ENCODE data around the gene CEMIP.

CEMIP gene

DNA sequence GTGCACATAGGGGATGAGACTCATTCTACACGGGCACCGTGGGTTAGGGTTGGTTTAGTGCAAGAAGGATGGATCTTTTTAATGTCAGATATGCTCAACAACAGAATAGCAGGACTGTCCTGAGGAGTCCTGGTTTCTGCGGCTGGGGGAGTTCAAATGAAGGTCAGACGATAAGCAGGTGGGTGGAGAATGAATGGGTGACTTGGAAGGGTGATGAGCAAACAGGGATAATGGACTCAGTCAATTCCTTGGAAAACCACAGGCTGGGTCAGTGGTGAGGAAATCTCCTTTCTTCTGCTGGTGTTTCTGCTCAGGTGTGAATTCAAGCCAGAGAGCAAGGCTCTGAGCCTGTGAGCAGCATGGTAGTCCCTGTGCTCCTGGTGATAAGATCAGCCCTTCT is 150.5 kb downstream of the CEMIP start:
- DNase-seq (ENCODE audit: low read depth in 2 of 2): no peak

DNA sequence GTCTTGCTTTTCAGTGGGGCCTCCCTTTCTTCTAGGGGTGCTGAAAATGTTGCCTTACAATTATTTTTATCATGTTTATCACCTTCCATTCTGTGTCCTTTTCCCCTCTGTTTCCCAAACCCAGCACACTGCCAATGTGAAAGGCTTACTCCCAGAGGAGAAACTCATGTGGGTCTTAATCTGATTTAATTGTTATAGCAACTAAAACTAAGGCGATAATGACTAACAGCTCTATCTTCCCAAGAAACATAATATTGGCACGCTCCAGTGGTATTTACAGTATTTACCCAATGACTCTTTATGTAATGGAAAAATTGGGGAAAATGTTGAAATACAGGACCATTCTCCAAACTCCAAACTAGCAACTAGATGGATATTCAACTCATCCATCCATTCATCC is 152.0 kb downstream of the CEMIP start:
- no peak for DNase-seq (ENCODE audit: low read depth in 2 of 2)

DNA sequence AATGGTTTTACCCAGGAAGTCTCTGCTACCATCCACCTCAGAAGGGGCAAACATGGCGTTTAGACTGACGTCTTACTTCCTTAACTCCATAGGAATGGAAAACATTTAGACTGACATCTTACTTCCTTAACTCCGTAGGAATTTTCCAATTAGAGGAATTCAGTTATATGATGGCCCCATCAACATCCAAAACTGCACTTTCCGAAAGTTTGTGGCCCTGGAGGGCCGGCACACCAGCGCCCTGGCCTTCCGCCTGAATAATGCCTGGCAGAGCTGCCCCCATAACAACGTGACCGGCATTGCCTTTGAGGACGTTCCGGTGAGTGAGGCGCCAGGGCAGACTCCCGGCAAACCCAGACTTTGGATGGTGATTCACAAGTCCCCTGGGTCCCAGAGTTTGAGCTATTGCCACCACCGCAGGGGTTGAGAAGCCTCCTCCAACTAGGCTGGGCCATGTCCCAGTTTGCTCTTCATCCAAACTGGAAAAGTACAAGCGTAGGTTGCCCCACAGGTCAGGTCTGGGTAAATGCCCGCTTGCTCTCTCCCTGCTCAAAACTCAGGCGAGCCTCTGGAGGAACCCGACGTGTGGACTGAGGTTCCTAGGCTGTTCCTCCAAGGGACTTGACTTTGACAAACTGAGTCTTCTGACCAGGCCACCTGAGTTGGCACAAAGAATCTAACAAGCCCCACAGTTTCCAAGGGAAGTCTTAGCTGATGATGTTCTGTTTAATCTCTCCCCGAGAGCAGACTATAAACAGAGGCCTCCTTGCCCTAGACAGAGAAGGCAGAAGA is 152.7 kb downstream of the CEMIP start:
- no peak for DNase-seq (ENCODE audit: low read depth in 2 of 2)

DNA sequence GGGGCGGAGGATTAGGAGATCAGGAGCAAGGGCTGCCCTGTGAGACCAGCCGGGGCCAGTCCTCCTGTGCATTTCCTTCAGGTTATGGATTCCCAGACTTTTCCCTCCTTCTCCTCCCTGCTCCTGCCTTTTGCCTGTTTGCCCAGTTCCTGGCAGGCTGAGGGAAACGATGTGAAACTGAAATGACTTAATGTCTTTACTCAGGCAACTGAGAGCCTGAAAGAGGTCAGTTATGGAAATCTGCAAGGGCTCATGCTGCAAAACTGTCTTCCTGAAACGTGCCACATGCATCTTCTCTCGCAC is 153.3 kb downstream of the CEMIP start:
- DNase-seq (ENCODE audit: low read depth in 2 of 2): no peak

DNA sequence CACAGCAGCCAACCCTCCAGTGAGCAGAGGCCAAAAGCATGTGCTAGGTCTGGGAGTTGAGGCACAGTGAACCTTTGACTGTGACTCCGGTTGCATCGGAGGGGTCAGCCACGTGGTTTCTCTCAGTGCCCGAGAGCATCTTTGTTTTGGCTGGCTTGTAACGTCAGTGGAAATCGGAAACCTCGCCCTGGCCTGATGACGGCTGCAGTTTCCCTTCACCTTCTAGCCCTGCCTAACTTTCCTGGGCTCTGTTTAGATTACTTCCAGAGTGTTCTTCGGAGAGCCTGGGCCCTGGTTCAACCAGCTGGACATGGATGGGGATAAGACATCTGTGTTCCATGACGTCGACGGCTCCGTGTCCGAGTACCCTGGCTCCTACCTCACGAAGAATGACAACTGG is 153.8 kb downstream of the CEMIP start:
- DNase-seq (ENCODE audit: low read depth in 2 of 2): no peak

DNA sequence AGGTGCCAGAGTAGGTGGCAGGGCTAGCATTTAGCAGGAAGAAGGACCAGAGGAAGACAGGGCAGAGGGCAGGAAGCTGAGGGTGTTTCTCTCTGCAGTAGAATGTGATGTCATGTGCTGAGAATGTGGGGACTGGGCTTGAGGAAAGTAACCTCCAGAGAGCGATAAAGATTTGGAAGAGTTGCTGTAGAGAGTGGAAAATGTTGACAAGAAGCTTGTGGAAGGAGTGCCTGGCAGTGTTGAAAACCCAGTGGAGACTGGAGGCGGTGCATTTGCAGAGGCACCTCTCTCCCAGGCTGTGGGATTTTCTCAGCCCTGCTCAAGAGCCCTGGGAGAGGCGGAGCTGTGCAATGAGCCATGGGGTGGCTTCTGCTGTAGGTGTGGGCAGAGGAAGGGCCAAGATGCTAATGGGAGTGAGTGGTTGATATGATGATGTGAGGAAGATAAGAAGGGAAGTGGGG is 155.6 kb downstream of the CEMIP start:
- no peak for DNase-seq (ENCODE audit: low read depth in 2 of 2)

DNA sequence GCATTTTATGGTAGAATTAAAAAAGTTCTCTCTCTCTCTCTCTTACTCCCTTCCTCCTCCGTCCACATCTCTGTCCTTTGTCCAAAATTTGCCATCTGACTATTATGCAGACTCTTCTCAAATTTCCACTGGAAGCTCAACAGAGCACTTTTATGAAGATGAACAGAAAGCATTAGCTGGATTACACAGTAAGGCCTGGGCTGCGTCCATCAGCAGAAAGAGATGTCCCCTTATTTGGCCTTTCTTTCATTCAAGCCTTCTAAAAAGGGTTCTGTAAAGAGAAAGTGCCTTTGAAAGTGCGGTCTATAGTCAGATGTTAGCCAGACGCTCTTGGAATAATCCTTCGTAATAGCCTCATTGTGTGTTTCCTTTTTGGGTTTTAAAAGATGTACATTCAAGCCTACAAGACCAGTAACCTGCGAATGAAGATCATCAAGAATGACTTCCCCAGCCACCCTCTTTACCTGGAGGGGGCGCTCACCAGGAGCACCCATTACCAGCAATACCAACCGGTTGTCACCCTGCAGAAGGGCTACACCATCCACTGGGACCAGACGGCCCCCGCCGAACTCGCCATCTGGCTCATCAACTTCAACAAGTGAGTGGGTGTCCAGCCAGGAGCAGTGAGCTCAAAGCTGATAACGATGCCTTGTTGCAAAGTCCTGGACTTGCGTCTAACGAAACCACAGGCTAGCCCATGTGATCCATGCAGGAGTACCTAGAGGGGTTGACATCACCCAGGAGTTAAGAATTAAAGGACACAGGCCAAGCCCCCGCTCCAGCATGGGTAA is 157.3 kb downstream of the CEMIP start:
- DNase-seq (ENCODE audit: low read depth in 2 of 2): no peak

DNA sequence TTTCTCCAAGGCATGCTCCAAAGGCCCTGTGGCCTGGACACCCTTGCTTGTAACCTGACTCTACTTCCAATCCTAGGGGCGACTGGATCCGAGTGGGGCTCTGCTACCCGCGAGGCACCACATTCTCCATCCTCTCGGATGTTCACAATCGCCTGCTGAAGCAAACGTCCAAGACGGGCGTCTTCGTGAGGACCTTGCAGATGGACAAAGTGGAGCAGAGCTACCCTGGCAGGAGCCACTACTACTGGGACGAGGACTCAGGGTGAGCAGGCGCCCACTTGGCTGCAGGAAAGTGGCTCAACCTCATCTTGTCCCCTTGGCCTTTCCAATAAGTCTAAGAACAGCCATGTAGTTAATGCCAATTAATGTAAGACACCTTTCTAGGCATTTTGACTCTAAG is 158.5 kb downstream of the CEMIP start:
- no peak for DNase-seq (ENCODE audit: low read depth in 2 of 2)

DNA sequence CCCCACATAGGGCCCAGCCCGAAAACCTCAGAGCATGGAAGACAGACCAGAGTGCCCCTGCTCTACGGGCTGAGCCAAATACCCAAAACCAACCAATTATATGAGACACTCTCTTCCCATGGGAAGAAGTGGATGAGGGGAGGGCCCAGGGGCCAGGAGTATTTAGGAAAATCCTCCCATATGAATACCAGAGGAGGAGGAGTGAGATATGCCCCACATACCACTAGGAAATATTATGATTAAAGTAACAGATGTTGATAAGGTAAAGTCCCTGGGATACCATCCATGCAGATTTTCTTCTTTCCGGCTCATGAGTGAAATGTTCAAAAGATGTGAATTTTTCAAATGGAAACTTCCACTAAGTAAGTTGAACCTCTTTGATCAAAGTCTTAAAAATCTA is 160.0 kb downstream of the CEMIP start:
- no peak for DNase-seq (ENCODE audit: low read depth in 2 of 2)

DNA sequence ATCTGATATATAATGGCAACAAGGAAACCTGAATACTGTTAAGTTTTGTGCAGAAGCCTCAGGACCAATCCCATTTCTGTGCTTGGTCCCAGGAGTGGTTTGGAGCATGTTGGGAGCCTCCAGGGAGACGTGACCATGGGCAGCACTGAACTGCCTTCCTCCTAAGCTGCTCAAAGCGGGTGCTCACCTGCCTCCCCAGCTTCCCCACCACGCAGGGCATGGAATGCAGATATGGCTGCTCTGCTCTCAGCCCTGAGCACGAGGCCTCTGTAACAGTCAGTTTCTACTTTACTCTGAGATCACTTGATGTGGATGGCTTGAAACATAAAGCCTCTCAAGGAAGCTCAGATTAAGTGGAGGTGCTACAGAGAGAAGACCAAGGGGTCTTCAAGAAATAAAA is 161.2 kb downstream of the CEMIP start:
- no peak for DNase-seq (ENCODE audit: low read depth in 2 of 2)

DNA sequence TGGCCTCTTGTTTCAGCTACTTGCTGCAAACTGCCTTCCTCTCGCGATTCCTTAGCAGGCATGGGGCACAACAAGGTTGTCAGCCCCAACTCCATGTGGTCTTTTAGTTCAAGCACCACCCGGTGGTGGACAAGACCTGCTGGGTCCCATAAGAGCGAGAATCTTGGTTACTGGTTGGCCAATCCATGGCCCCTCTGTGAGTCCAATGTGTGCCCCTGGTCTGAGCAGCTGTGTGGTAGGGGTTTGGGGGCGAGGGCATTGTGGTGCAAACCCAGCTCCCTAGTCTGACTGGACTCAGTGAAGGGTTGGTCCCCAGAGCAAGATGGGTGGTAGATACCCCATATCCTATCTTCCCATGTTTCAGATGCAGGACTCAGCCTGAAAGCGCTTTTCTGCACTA is 161.7 kb downstream of the CEMIP start:
- DNase-seq (ENCODE audit: low read depth in 2 of 2): no peak

DNA sequence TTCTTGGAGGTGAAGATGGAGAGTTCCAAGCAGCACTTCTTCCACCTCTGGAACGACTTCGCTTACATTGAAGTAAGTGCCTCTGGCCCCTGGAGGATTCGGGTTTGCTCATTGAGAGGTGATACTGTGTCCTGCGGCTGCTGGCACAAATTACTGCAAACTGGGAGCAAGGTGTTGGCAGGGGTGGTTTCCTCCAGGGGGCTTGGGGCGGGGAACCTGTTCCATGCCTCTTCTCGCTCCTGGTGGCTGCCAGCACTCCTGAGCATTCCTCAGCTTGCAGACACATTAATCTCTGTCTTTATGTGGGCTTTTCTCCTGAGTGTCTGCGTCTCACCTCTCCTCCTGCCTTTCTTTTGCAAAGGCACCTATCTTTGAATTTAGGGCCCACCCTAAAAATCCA is 163.1 kb downstream of the CEMIP start:
- no peak for DNase-seq (ENCODE audit: low read depth in 2 of 2)

DNA sequence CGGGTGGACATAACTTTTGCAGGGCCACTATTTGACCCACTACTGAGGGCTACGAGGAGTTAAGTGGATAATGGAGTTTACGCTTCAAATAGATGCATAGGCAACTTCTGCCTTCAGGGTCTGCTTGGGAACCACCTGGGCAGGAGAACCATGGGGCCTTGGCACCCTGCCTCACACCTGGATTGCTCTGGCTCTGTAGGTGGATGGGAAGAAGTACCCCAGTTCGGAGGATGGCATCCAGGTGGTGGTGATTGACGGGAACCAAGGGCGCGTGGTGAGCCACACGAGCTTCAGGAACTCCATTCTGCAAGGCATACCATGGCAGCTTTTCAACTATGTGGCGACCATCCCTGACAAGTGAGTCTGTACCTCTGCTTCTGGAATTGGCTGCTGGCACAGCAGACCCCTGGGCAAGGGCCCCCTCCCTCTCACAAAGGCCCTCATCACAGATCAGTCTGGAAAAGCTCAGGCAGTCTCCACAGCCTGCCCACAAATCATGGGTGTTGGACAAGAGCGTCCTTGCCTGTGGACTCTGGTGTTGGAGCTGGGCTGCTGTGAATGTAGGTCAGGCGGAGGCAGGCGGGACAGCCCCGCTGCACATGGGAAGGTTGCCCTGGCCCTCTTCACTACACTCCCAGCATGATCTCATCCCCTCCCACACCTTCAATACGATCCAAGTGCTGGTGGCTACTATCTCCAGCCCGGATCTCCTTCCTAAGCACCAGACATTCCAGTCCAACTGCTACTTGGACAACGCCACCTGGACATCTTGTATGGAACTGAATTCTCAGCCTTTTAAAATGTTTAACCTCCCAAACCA is 163.8 kb downstream of the CEMIP start:
- no peak for DNase-seq (ENCODE audit: low read depth in 2 of 2)

DNA sequence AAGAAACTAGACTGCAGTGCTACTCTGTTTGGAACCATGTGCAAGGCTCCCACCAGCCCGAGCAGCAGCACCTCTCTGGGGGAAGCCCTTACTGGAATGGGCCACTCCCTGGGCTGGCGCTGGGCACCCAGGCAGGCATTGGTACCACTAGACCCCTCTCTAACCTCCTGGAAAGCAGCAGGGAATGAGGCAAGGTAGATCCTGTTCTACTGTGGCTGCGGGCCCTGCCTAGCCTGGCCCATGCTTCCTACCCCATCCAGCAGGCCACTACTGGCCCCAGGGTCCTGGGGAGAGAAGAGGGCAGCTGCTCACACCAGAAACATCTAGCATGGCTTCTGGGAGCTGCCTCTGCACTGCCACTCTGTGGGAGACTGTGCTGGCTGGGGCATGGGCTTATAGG is 165.6 kb downstream of the CEMIP start:
- DNase-seq (ENCODE audit: low read depth in 2 of 2): no peak

DNA sequence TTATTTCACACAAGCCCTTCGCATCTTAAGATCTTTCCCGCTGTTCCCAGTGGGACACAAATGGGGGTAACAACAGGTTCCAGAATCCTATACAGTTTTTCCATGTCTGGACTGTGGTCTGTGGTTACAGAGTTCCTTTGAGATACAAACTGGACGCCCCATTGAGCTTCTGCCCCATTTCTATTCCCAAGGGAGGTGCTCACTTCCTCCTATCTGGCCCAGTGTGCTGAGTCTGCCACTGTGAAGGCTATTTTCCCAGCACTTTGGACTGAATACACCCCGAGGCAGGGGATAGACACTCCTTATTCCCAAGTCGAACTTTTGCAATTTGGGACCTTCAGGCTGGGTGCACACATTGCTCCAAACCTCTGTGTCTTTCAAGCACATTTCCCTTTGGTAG is 166.4 kb downstream of the CEMIP start:
- DNase-seq (ENCODE audit: low read depth in 2 of 2): no peak

DNA sequence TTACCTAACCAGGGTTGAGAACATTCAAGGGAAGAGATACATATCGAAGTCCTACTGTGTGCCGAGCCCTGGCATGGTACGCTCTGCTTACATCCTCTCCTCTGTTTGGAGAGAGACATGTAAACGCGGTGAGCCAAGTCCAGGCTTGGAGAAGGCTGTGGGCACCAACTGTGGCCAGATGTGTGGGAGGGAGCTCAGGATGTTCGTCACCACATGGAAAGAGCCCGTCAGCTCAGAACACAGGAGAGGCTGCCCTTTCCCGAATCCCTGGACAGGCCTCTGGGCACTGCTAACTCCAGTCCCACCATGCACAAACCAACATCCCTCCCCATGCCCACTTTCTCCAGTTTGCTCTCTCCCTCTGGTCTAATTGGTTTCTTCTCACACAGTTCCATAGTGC is 167.4 kb downstream of the CEMIP start:
- no peak for DNase-seq (ENCODE audit: low read depth in 2 of 2)

DNA sequence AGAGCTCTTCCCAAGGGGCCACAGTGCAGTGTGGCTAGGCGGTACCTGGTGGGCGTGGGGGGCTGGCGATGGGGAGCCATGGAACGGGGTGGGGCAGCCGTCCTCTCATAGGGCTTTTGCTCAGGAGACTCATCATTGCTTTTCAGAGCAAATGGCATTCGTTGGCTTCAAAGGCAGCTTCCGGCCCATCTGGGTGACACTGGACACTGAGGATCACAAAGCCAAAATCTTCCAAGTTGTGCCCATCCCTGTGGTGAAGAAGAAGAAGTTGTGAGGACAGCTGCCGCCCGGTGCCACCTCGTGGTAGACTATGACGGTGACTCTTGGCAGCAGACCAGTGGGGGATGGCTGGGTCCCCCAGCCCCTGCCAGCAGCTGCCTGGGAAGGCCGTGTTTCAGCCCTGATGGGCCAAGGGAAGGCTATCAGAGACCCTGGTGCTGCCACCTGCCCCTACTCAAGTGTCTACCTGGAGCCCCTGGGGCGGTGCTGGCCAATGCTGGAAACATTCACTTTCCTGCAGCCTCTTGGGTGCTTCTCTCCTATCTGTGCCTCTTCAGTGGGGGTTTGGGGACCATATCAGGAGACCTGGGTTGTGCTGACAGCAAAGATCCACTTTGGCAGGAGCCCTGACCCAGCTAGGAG is 169.6 kb downstream of the CEMIP start:
- no peak for DNase-seq (ENCODE audit: low read depth in 2 of 2)

DNA sequence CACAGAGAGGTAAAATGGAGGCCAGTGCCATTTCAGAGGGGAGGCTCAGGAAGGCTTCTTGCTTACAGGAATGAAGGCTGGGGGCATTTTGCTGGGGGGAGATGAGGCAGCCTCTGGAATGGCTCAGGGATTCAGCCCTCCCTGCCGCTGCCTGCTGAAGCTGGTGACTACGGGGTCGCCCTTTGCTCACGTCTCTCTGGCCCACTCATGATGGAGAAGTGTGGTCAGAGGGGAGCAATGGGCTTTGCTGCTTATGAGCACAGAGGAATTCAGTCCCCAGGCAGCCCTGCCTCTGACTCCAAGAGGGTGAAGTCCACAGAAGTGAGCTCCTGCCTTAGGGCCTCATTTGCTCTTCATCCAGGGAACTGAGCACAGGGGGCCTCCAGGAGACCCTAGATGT is 170.6 kb downstream of the CEMIP start:
- no peak for DNase-seq (ENCODE audit: low read depth in 2 of 2)

DNA sequence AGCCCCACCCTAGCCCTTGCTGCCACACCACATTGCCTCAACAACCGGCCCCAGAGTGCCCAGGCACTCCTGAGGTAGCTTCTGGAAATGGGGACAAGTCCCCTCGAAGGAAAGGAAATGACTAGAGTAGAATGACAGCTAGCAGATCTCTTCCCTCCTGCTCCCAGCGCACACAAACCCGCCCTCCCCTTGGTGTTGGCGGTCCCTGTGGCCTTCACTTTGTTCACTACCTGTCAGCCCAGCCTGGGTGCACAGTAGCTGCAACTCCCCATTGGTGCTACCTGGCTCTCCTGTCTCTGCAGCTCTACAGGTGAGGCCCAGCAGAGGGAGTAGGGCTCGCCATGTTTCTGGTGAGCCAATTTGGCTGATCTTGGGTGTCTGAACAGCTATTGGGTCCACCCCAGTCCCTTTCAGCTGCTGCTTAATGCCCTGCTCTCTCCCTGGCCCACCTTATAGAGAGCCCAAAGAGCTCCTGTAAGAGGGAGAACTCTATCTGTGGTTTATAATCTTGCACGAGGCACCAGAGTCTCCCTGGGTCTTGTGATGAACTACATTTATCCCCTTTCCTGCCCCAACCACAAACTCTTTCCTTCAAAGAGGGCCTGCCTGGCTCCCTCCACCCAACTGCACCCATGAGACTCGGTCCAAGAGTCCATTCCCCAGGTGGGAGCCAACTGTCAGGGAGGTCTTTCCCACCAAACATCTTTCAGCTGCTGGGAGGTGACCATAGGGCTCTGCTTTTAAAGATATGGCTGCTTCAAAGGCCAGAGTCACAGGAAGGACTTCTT is 171.3 kb downstream of the CEMIP start:
- DNase-seq (ENCODE audit: low read depth in 2 of 2): no peak

DNA sequence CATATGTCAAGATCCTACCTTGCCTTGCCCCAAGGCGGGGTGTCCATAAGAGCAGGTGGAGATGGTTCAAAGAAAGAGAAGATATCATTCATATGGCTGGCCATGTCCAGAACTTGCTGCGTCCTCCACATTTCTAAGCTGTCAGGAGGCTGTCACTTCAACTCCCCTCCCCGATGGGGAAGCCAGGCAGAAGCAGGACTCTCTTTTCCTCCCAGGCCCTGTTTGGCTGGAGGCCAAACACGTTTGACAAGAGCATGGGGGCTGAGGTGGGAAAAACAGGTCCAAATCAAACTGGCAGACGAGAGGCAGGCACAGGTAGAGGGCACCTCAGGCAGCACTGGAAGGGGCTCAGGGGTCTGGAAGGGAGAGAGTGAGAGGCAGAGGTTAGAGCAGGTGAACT is 172.8 kb downstream of the CEMIP start:
- DNase-seq (ENCODE audit: low read depth in 2 of 2): no peak
